ENCODE results near the gene TOP2B. TPM values are rescaled to one million over a fixed set of nuclear protein-coding genes. Genes with fewer than 3 reads are reported as not detected.
A peak's percentile ranks its signal among the peaks of the same experiment; 100 is the strongest.

The TOP2B gene
- total and polyA plus RNA-seq, 2 experiments from 2014 or later: 36.7 to 58.4 TPM

GRCh38 chr3:25603703-25604102 is 61.0 kb downstream of the TOP2B start:
- Histone ChIP-seq H3K79me2 (ENCODE audit: insufficient read depth) (no peaks in the 10 kb centered on the region), H3K36me3 (ENCODE audit: low read depth) (peaks cover 48% of the 10 kb centered on the region), H3K4me3 (no peak overlapping the region), H3K27me3 (replicated peaks; ENCODE audit: insufficient read depth) (no peaks in the 10 kb centered on the region), H3K9me2 (ENCODE audit: insufficient read depth) (no peaks in the 10 kb centered on the region), H3K9ac (no peak overlapping the region), H3K27ac (peak overlapping the region; percentile 60), H2AFZ (no peak overlapping the region), H3K4me2 (ENCODE audit: unreplicated experiment) (peak overlapping the region; percentile 36), H3K4me1 (ENCODE audit: insufficient read depth) (peaks cover 22% of the 10 kb centered on the region), H3F3A (ENCODE audit: insufficient read depth) (peaks cover 39% of the 10 kb centered on the region), H4K20me1 (ENCODE audit: insufficient read depth) (no peaks in the 10 kb centered on the region; the same call in 1 of the 2 replicates), H3K9me3 (ENCODE audit: low read depth) (no peaks in the 10 kb centered on the region)
- peak; percentile 48 for DNase-seq
- in situ Hi-C loops (cut with MboI): no loop called here
- 14 to 18% methylated on average over 1 of the region's 1 CpG for WGBS, 2 experiments (ENCODE audit: low coverage in 1 of 2, low lambda C conversion rate in 2 of 2, missing lambda C conversion rate in 2 of 2)
- TF ChIP-seq EZH2 (IDR thresholded peaks at IDR 0.05; ENCODE audit: insufficient read depth, poor library complexity, severe bottlenecking) (no peak), EZH2phosphoT487 (IDR thresholded peaks at IDR 0.05; ENCODE audit: insufficient read depth, low read depth) (no peak)

- Histone ChIP-seq H2AFZ (no peak overlapping the region), H3K4me1 (ENCODE audit: insufficient read depth) (peaks cover 12% of the 10 kb centered on the region), H3K36me3 (ENCODE audit: low read depth) (peaks cover 33% of the 10 kb centered on the region), H3F3A (ENCODE audit: insufficient read depth) (peaks cover 19% of the 10 kb centered on the region), H3K9ac (no peak overlapping the region), H3K9me2 (ENCODE audit: insufficient read depth) (no peaks in the 10 kb centered on the region), H3K9me3 (ENCODE audit: low read depth) (no peaks in the 10 kb centered on the region), H4K20me1 (ENCODE audit: insufficient read depth) (no peaks in the 10 kb centered on the region), H3K27ac (no peak overlapping the region), H3K27me3 (replicated peaks; ENCODE audit: insufficient read depth) (no peaks in the 10 kb centered on the region), H3K79me2 (ENCODE audit: insufficient read depth) (no peaks in the 10 kb centered on the region), H3K4me2 (ENCODE audit: unreplicated experiment) (no peak overlapping the region), H3K4me3 (no peak overlapping the region)
- no peak for DNase-seq
- 59 to 76% methylated on average over 1 of the region's 1 CpG for WGBS, 2 experiments (ENCODE audit: low coverage in 1 of 2, low lambda C conversion rate in 2 of 2, missing lambda C conversion rate in 2 of 2)
- in situ Hi-C loops (cut with MboI): loop anchor here (25.0 kb wide), 3 partner anchors 635 to 1135 kb away; no protein-coding TSS in a partner anchor
- TF ChIP-seq EZH2phosphoT487 (IDR thresholded peaks at IDR 0.05; ENCODE audit: insufficient read depth, low read depth): no peak
- TF ChIP-seq EZH2 (IDR thresholded peaks at IDR 0.05; ENCODE audit: insufficient read depth, poor library complexity, severe bottlenecking): no peak
Observed at GRCh38 chr3:25597535-25598101, 67.1 kb downstream of the TOP2B start.

- WGBS, 2 experiments (ENCODE audit: low coverage in 1 of 2, low lambda C conversion rate in 2 of 2, missing lambda C conversion rate in 2 of 2): 0 to 6% methylated on average over 1 of the region's 1 CpG
- TF ChIP-seq EZH2 (IDR thresholded peaks at IDR 0.05; ENCODE audit: insufficient read depth, poor library complexity, severe bottlenecking) (no peak), EZH2phosphoT487 (IDR thresholded peaks at IDR 0.05; ENCODE audit: insufficient read depth, low read depth) (no peak)
- H3F3A ChIP-seq (ENCODE audit: insufficient read depth): peaks cover 20% of the 10 kb centered on the region
Observed at GRCh38 chr3:25594007-25594502, 70.7 kb downstream of the TOP2B start.

GRCh38 chr3:25593001-25593400 is 71.7 kb downstream of the TOP2B start:
- Histone ChIP-seq H3K4me2 (ENCODE audit: unreplicated experiment) (no peak overlapping the region), H3K27ac (peak overlapping the region; percentile 39), H3K27me3 (replicated peaks; ENCODE audit: insufficient read depth) (no peaks in the 10 kb centered on the region), H3K9ac (0 out of 2 replicates have a peak overlapping the region, but pooled peaks have one; percentile 31), H2AFZ (peak overlapping the region; percentile 50; the same call in 1 of the 2 replicates), H4K20me1 (ENCODE audit: insufficient read depth) (no peaks in the 10 kb centered on the region), H3K9me2 (ENCODE audit: insufficient read depth) (no peaks in the 10 kb centered on the region), H3K4me3 (no peak overlapping the region), H3K4me1 (ENCODE audit: insufficient read depth) (peaks cover 18% of the 10 kb centered on the region), H3K79me2 (ENCODE audit: insufficient read depth) (no peaks in the 10 kb centered on the region), H3K9me3 (ENCODE audit: low read depth) (no peaks in the 10 kb centered on the region), H3K36me3 (ENCODE audit: low read depth) (peaks cover 3% of the 10 kb centered on the region), H3F3A (ENCODE audit: insufficient read depth) (peaks cover 20% of the 10 kb centered on the region)
- in situ Hi-C loops (cut with MboI): loop anchor here (25.0 kb wide), 3 partner anchors 631 to 1131 kb away; no protein-coding TSS in a partner anchor
- TF ChIP-seq EZH2 (IDR thresholded peaks at IDR 0.05; ENCODE audit: insufficient read depth, poor library complexity, severe bottlenecking) (no peak), EZH2phosphoT487 (IDR thresholded peaks at IDR 0.05; ENCODE audit: insufficient read depth, low read depth) (no peak)
- no peak for DNase-seq

More at GRCh38 chr3:25594007-25594502, 70.7 kb downstream of the TOP2B start:
- Histone ChIP-seq H3K9me3 (ENCODE audit: low read depth) (no peaks in the 10 kb centered on the region), H3K4me2 (ENCODE audit: unreplicated experiment) (no peak overlapping the region), H3K4me1 (ENCODE audit: insufficient read depth) (peaks cover 18% of the 10 kb centered on the region), H3K27me3 (replicated peaks; ENCODE audit: insufficient read depth) (no peaks in the 10 kb centered on the region), H3K79me2 (ENCODE audit: insufficient read depth) (no peaks in the 10 kb centered on the region), H3K9me2 (ENCODE audit: insufficient read depth) (no peaks in the 10 kb centered on the region), H2AFZ (no peak overlapping the region), H3K4me3 (no peak overlapping the region), H4K20me1 (ENCODE audit: insufficient read depth) (no peaks in the 10 kb centered on the region), H3K27ac (no peak overlapping the region), H3K9ac (no peak overlapping the region), H3K36me3 (ENCODE audit: low read depth) (peaks cover 14% of the 10 kb centered on the region)
- in situ Hi-C loops (cut with MboI): loop anchor here (25.0 kb wide), 3 partner anchors 632 to 1132 kb away; no protein-coding TSS in a partner anchor
- DNase-seq: peak; percentile 80

Measured in GM23248 (cell line).